ENCODE data around the gene UPK1A. TPM values are rescaled to one million over a fixed set of nuclear protein-coding genes. Genes with fewer than 3 reads are reported as not detected.

The UPK1A gene
- total and polyA plus RNA-seq, 2 of the 8 experiments (the other 6 are each of a cell fraction or from before 2014, with no cell fraction given), result 0.56 to 9.9 TPM

GRCh38 chr19:35619290-35619923, 46.9 kb upstream of the UPK1A start:
- H3K18ac ChIP-seq (ENCODE audit: extremely low read depth, low read length), result no peak overlapping the region
- H3K4me1 ChIP-seq (replicated peaks in 1 of 4; ENCODE audit: control insufficient read depth in 3 of 4, insufficient read depth in 4 of 4, low read length in 3 of 4), result no peaks in the 10 kb centered on the region
- CTCF ChIA-PET (ENCODE audit: partially characterized antibody), result interaction anchor here (0.9 to 1.0 kb wide), 2 partner anchors 54 to 67 kb away, joined by 3 read pairs; no protein-coding TSS in a partner anchor
- H3K79me2 ChIP-seq (ENCODE audit: control insufficient read depth in 1 of 2, insufficient read depth in 2 of 2, low read length in 2 of 2), result no peaks in the 10 kb centered on the region
- no peak overlapping the region for H2AFZ ChIP-seq (ENCODE audit: low read length)
- H3K4me2 ChIP-seq (ENCODE audit: insufficient read depth in 1 of 2, low read depth in 2 of 2, low read length in 2 of 2), result no peak overlapping the region
- H2BK5ac ChIP-seq (ENCODE audit: low read depth, low read length), result no peak overlapping the region
- no peaks in the 10 kb centered on the region for H3K23me2 ChIP-seq (ENCODE audit: low read depth, low read length)
- no peak overlapping the region for H3K4me3 ChIP-seq (ENCODE audit: extremely low read depth in 1 of 4, insufficient read depth in 2 of 4, low read depth in 3 of 4, low read length in 4 of 4)
- H4K91ac ChIP-seq (replicated peaks; ENCODE audit: insufficient read length, low read length), result no peak overlapping the region
- no peak overlapping the region for H3K9ac ChIP-seq (replicated peaks in 1 of 4; ENCODE audit: extremely low read depth in 1 of 4, low read depth in 3 of 4, low read length in 3 of 4)
- TF ChIP-seq NANOG (IDR thresholded peaks at IDR 0.05; ENCODE audit: insufficient read depth, low read depth, low read length, poor library complexity, severe bottlenecking), result no peak
- no peak for TF ChIP-seq SIX5 (IDR thresholded peaks at IDR 0.05; ENCODE audit: low read depth, low read length)
- no peak for TF ChIP-seq CBX5 (IDR thresholded peaks at IDR 0.05; ENCODE audit: low read depth, low read length)
- no peak for TF ChIP-seq FOSL1 (IDR thresholded peaks at IDR 0.05; ENCODE audit: insufficient read depth, low read depth, low read length)
- no peak for TF ChIP-seq ZNF274 (IDR thresholded peaks at IDR 0.05; ENCODE audit: borderline replicate concordance, extremely low read depth, low read length)
- TF ChIP-seq TEAD4 (IDR thresholded peaks at IDR 0.05; ENCODE audit: low read depth, low read length), result no peak
- TF ChIP-seq BCL11A (IDR thresholded peaks at IDR 0.05; ENCODE audit: low read depth in 2 of 2, low read length in 2 of 2), result no peak
- TF ChIP-seq TAF1 (IDR thresholded peaks at IDR 0.05; ENCODE audit: low read depth, low read length), result no peak
- TF ChIP-seq GTF2F1 (IDR thresholded peaks at IDR 0.05; ENCODE audit: borderline replicate concordance, low read depth, low read length), result no peak
- no peak for TF ChIP-seq NRF1 (IDR thresholded peaks at IDR 0.05; ENCODE audit: low read depth, low read length)
- no peak for TF ChIP-seq CHD1 (IDR thresholded peaks at IDR 0.05; ENCODE audit: low read depth, low read length)
- no peak for TF ChIP-seq ASH2L (IDR thresholded peaks at IDR 0.05; ENCODE audit: low read length)
- TF ChIP-seq BRCA1 (IDR thresholded peaks at IDR 0.05; ENCODE audit: low read depth, low read length), result no peak
- TF ChIP-seq YY1 (IDR thresholded peaks at IDR 0.05; ENCODE audit: low read depth, low read length), result no peak
- H2BK12ac ChIP-seq (ENCODE audit: low read depth, low read length), result no peak overlapping the region
- no peak for DNase-seq (ENCODE audit: low read depth in 1 of 2, low spot score in 2 of 2)
- H3K4ac ChIP-seq (replicated peaks; ENCODE audit: insufficient read length, low read depth, low read length), result no peak overlapping the region
- POLR2A ChIA-PET (ENCODE audit: partially characterized antibody), result interaction anchor here (0.7 to 1.7 kb wide), 5 partner anchors 12 to 64 kb away, joined by 3 to 6 read pairs (median 5); partner anchors contain the start of gene COX6B1
- no peaks in the 10 kb centered on the region for H3K27me3 ChIP-seq (replicated peaks in 1 of 4; ENCODE audit: control insufficient read depth in 3 of 4, extremely low read depth in 1 of 4, insufficient read depth in 3 of 4, low read length in 3 of 4)
- H3K9me3 ChIP-seq (ENCODE audit: insufficient read depth in 2 of 2, low read depth in 1 of 2, low read length in 1 of 2), result no peaks in the 10 kb centered on the region
- no peak overlapping the region for H3K23ac ChIP-seq (ENCODE audit: insufficient read length)
- no peak overlapping the region for H4K8ac ChIP-seq (ENCODE audit: extremely low read depth, insufficient read depth, low read length)
- H4K20me1 ChIP-seq (replicated peaks in 1 of 2; ENCODE audit: control insufficient read depth in 1 of 2, insufficient read depth in 2 of 2, low read length in 2 of 2), result peaks cover 0 to 5% of the 10 kb centered on the region in 2 experiments
- H3K27ac ChIP-seq (ENCODE audit: low read depth, low read length), result no peak overlapping the region
- no peak overlapping the region for H4K5ac ChIP-seq (ENCODE audit: insufficient read length, low read depth, low read length)
- no peaks in the 10 kb centered on the region for H3K79me1 ChIP-seq (ENCODE audit: low read depth, low read length)
- WGBS, 2 experiments (ENCODE audit: extremely low coverage in 1 of 2, insufficient coverage in 1 of 2, insufficient read length in 1 of 2, insufficient replicate concordance in 2 of 2, low coverage in 1 of 2, low lambda C conversion rate in 2 of 2, missing lambda C conversion rate in 1 of 2), result 93% methylated on average over 12 of the region's 12 CpGs; no CpG with 5 or more reads in 1 of the 2 experiments
- H2BK20ac ChIP-seq (ENCODE audit: low read length), result no peak overlapping the region
- no peak overlapping the region for H2BK15ac ChIP-seq (ENCODE audit: low read length)
- no peak overlapping the region for H3K14ac ChIP-seq (ENCODE audit: insufficient read length)
- no peak overlapping the region for H2BK120ac ChIP-seq (replicated peaks; ENCODE audit: low read depth, low read length)
- FAIRE-seq, result no peak
- H3K56ac ChIP-seq (replicated peaks; ENCODE audit: insufficient read length, low read depth, low read length), result no peak overlapping the region
- peaks cover 4 to 15% (median 8%) of the 10 kb centered on the region in 4 experiments; a peak in 5 of 8 replicates for H3K36me3 ChIP-seq (ENCODE audit: control insufficient read depth in 2 of 4, insufficient read depth in 4 of 4, low read length in 3 of 4)
- H2AK5ac ChIP-seq (ENCODE audit: low read depth, low read length), result no peak overlapping the region

Data from H1 (cell line).